LNCaP clone FGC (cell line): Measurements from ENCODE around the gene ZNF493.
A peak's percentile ranks its signal among the peaks of the same experiment; 100 is the strongest.

Experiments
- DNase-seq: peaks from one replicate; pipeline ENCODE4 v3.0.0-alpha.2; 2011; ENCODE audit warnings: low read depth
- H3K4me3 ChIP-seq: 2 replicates; pipeline ENCODE4 v1.5.1; 2011; ENCODE audit warnings: mild to moderate bottlenecking, low read depth, low read length, control low read depth
- CTCF ChIP-seq: IDR thresholded peaks from 2 replicates; pipeline ENCODE4 v1.5.1; 2012; ENCODE audit warnings: mild to moderate bottlenecking; ENCODE audit not compliant: control insufficient read depth, insufficient read depth; ENCODE audit errors: extremely low read depth

ZNF493 gene

GRCh38 chr19:21434516-21434915 lies 37.6 kb downstream of the ZNF493 start:
- TF ChIP-seq CTCF: no peak
- DNase-seq: no peak
- no peak overlapping the region for H3K4me3 ChIP-seq

- peak; percentile 58 for TF ChIP-seq CTCF
- peak; percentile 69 for DNase-seq
These were observed 38.1 kb downstream of the ZNF493 start for GRCh38 chr19:21434967-21435544.

GRCh38 chr19:21439201-21439751 lies 42.3 kb downstream of the ZNF493 start:
- TF ChIP-seq CTCF: no peak
- peak; percentile 88 for DNase-seq
- H3K4me3 ChIP-seq: peak overlapping the region; percentile 12; the same call in 1 of the 2 replicates

More at GRCh38 chr19:21434967-21435544, 38.1 kb downstream of the ZNF493 start:
- H3K4me3 ChIP-seq: no peak overlapping the region

- no peak overlapping the region for H3K4me3 ChIP-seq
- TF ChIP-seq CTCF: no peak
- no peak for DNase-seq
These were observed 43.4 kb downstream of the ZNF493 start for GRCh38 chr19:21440321-21440720.

- no peak for DNase-seq
- no peak for TF ChIP-seq CTCF
- H3K4me3 ChIP-seq: no peak overlapping the region
These were observed 54.3 kb downstream of the ZNF493 start for GRCh38 chr19:21451187-21451586.

GRCh38 chr19:21454901-21455300 lies 58.0 kb downstream of the ZNF493 start:
- DNase-seq: no peak
- no peak for TF ChIP-seq CTCF
- no peak overlapping the region for H3K4me3 ChIP-seq

- TF ChIP-seq CTCF: no peak
- DNase-seq: no peak
These were observed 63.8 kb downstream of the ZNF493 start for GRCh38 chr19:21460686-21461085.

More at GRCh38 chr19:21460686-21461085, 63.8 kb downstream of the ZNF493 start:
- no peak overlapping the region for H3K4me3 ChIP-seq
